HCT116 (cell line): ENCODE results near the gene IFITM5. TPM values are rescaled to one million over a fixed set of nuclear protein-coding genes. Genes with fewer than 3 reads are reported as not detected.
"Not testable (repeated sequence)": the region's sequence is repeated elsewhere in the genome, so short reads cannot be mapped to it uniquely, and the experiment has no call there.

Experiments
- ATAC-seq: fragments of 200-7000 bp; cut with Tn5 transposase; 2 replicates; pipeline ENCODE4 v1.9.1; 2020; ENCODE audit warnings: mild to moderate bottlenecking, moderate library complexity
- BruUV-seq: library from RNA; stranded (reverse); fragments of 400-500 nt; replicated peaks from 2 replicates; lab custom pipeline; 2021; lab: Mats Ljungman, UMichigan
- CTCF ChIA-PET: fragments of 300-600 bp; sonication (Branson Sonifier 250); formaldehyde crosslinking; loops from one replicate; lab custom pipeline; 2021; ENCODE audit warnings: antibody characterized with exemption; lab: Charles Lee
- POLR2A ChIA-PET: fragments of 300-600, 350-600 bp; sonication (Branson Sonifier 250); formaldehyde crosslinking; loops from one replicate; lab custom pipeline; 2021; ENCODE audit warnings: antibody characterized with exemption; lab: Charles Lee
- RAD21 ChIA-PET, 2 experiments: fragments of 300-600 bp; sonication (Branson Sonifier 250); formaldehyde crosslinking; loops; one replicate each; lab custom pipeline; 2023; ENCODE audit warnings: low total read pairs in 2 of 2; ENCODE audit not compliant: uncharacterized antibody in 2 of 2, unreplicated experiment in 2 of 2, low non-redundant PET in 1 of 2; lab: Charles Lee
- DNase-seq: peaks from one replicate; pipeline ENCODE4 v3.0.0-alpha.2; 2010; ENCODE audit warnings: low read depth, low spot score
- H2AFZ ChIP-seq: fragments of 200-600 bp; shearing (Covaris generic), sonication (generic); 2 replicates; pipeline ENCODE4 v1.6.1; 2017; ENCODE audit warnings: low read depth, mixed run types, mixed read lengths, antibody characterized with exemption, low read length; ENCODE audit not compliant: poor library complexity, severe bottlenecking
- H3K27ac ChIP-seq: 2 replicates; pipeline ENCODE4 v1.5.1; 2012; ENCODE audit warnings: low read depth, low read length
- H3K27me3 ChIP-seq: fragments of 200-600 bp; sonication (generic); 2 replicates; pipeline ENCODE4 v1.6.1; 2016; ENCODE audit warnings: mixed run types, low read length, mixed read lengths; ENCODE audit not compliant: insufficient read depth
- H3K36me3 ChIP-seq, 2 experiments: fragments of 200-500 bp in 1 of 2; fragments of 200-600 bp in 1 of 2; sonication (Bioruptor generic) in 1 of 2; sonication (generic) in 1 of 2; 2 replicates each; pipeline versions ENCODE4 v1.5.1 to v1.6.1; 2014 to 2016; ENCODE audit warnings: low read length in 2 of 2, inconsistent platforms in 1 of 2, mixed read lengths in 1 of 2, mixed run types in 1 of 2; ENCODE audit not compliant: insufficient read depth in 2 of 2, control insufficient read depth in 1 of 2
- H3K4me1 ChIP-seq, 2 experiments: fragments of 200-600 bp in 1 of 2; sonication (generic) in 1 of 2; 2 replicates each; pipeline versions ENCODE4 v1.5.1 to v1.6.1; 2012 to 2017; ENCODE audit warnings: low read length in 2 of 2, inconsistent platforms in 1 of 2, mild to moderate bottlenecking in 1 of 2, mixed read lengths in 1 of 2, mixed run types in 1 of 2, moderate library complexity in 1 of 2; ENCODE audit not compliant: insufficient read depth in 2 of 2, control insufficient read depth in 1 of 2
- H3K4me2 ChIP-seq: fragments of 200-600 bp; sonication (generic); 2 replicates; pipeline ENCODE4 v1.6.1; 2017; ENCODE audit warnings: mixed run types, low read length, mixed read lengths
- H3K4me3 ChIP-seq, 2 experiments: fragments of 200-600 bp in 1 of 2; sonication (generic) in 1 of 2; replicated peaks in 1 of 2; 2 replicates each; pipeline ENCODE4 v1.5.1; 2011 to 2016; ENCODE audit warnings: low read length in 2 of 2, control low read depth in 1 of 2, low read depth in 1 of 2, mild to moderate bottlenecking in 1 of 2, mixed read lengths in 1 of 2, mixed run types in 1 of 2
- H3K79me2 ChIP-seq: fragments of 200-600 bp; sonication (generic); 2 replicates; pipeline ENCODE4 v1.6.1; 2017; ENCODE audit warnings: mild to moderate bottlenecking, mixed run types, low read length, moderate library complexity, mixed read lengths; ENCODE audit not compliant: insufficient read depth
- H3K9ac ChIP-seq: fragments of 200-600 bp; sonication (generic); 2 replicates; pipeline ENCODE4 v1.6.1; 2016; ENCODE audit warnings: low read length, mixed read lengths
- H3K9me2 ChIP-seq: fragments of 200-600 bp; sonication (generic), shearing (Covaris generic); 2 replicates; pipeline ENCODE4 v1.6.1; 2017; ENCODE audit warnings: mixed run types, mild to moderate bottlenecking, moderate library complexity; ENCODE audit not compliant: insufficient read depth
- H3K9me3 ChIP-seq, 2 experiments: fragments of 200-500 bp in 1 of 2; fragments of 200-600 bp in 1 of 2; sonication (Bioruptor generic) in 1 of 2; sonication (generic) in 1 of 2; 2 replicates each; pipeline ENCODE4 v1.6.1; 2014 to 2017; ENCODE audit warnings: low read length in 2 of 2, mixed read lengths in 2 of 2, inconsistent platforms in 1 of 2, low read depth in 1 of 2, mild to moderate bottlenecking in 1 of 2, mixed run types in 1 of 2, moderate library complexity in 1 of 2; ENCODE audit not compliant: control insufficient read depth in 1 of 2, insufficient read depth in 1 of 2
- H4K20me1 ChIP-seq: fragments of 200-600 bp; sonication (generic), shearing (Covaris generic); 2 replicates; pipeline ENCODE4 v1.6.1; 2017; ENCODE audit warnings: mixed run types, mild to moderate bottlenecking, moderate library complexity; ENCODE audit not compliant: insufficient read depth
- CEBPB ChIP-seq: IDR thresholded peaks from 2 replicates; pipeline ENCODE4 v1.6.1; 2012; ENCODE audit warnings: low read depth
- EGR1 ChIP-seq: IDR thresholded peaks from 2 replicates; pipeline ENCODE4 v1.6.1; 2012; ENCODE audit warnings: low read depth
- EZH2 ChIP-seq: fragments of 200-600 bp; sonication (generic); IDR thresholded peaks from 2 replicates; pipeline ENCODE4 v1.6.1; 2017; ENCODE audit warnings: antibody characterized with exemption, mixed run types
- MAX ChIP-seq: IDR thresholded peaks from 2 replicates; pipeline ENCODE4 v1.6.1; 2012
- POLR2AphosphoS5 ChIP-seq: IDR thresholded peaks from 2 replicates; pipeline ENCODE4 v1.6.1; 2011; ENCODE audit warnings: mild to moderate bottlenecking, low read depth, low read length, moderate library complexity
- REST ChIP-seq: IDR thresholded peaks from 2 replicates; pipeline ENCODE4 v1.6.1; 2012; ENCODE audit warnings: low read depth
- SP1 ChIP-seq: IDR thresholded peaks from 2 replicates; pipeline ENCODE4 v1.6.1; 2012; ENCODE audit warnings: low read depth
- ZBTB33 ChIP-seq: IDR thresholded peaks from 2 replicates; pipeline ENCODE4 v1.6.1; 2011; ENCODE audit warnings: mild to moderate bottlenecking, low read length, moderate library complexity; ENCODE audit not compliant: insufficient replicate concordance; ENCODE audit errors: extremely low read depth
- intact Hi-C: fragments of 100-400 bp; cut with micrococcal nuclease; formaldehyde crosslinking; loops from 2 replicates; pipeline ENCODE4 v1.10.0; 2022
- total RNA-seq: library from RNA; stranded (reverse); gene quantifications from one replicate; pipeline ENCODE4 v1.2.1, GENCODE V29; 2021; ENCODE audit not compliant: unreplicated experiment

IFITM5 gene
- total RNA-seq, 1 experiment from 2014 or later = not detected

GRCh38 chr11:307766-308708 lies 8.7 kb upstream of the IFITM5 start, which contains the start of gene IFITM2:
Gene IFITM2, plus strand, starts transcription at chr11:307816. Its CDS starts 377 bp downstream, at chr11:308193.
- H3K4me1 ChIP-seq = peaks cover 13 to 24% of the 10 kb centered on the region in 2 experiments
- RAD21 ChIA-PET, H4K20me1 ChIP-seq, H3K9me2 ChIP-seq, H3K9me3 ChIP-seq, H3K79me2 ChIP-seq, H3K36me3 ChIP-seq, H3K27me3 ChIP-seq, DNase-seq, H2AFZ ChIP-seq: not testable (repeated sequence)
- peak; percentile 50 for TF ChIP-seq POLR2AphosphoS5
- ChIA-PET CTCF (interaction anchor here (0.7 to 1.1 kb wide), 3 partner anchors 9 to 99 kb away, joined by 3 to 8 read pairs (median 5); no protein-coding TSS in a partner anchor), POLR2A (interaction anchor here (0.7 to 1.0 kb wide), 2 partner anchors 9 to 13 kb away, joined by 3 read pairs; partner anchors contain the start of genes IFITM3 and IFITM5)
- H3K4me3 ChIP-seq = peak within 1 kb of the TSS; percentile 59 to 68
- intact Hi-C loops = loop anchor here (10.0 kb wide), 1 partner anchor 87 kb away; the partner anchor contains the start of gene PKP3
- peak within 1 kb of the TSS; percentile 61 for H3K9ac ChIP-seq
- H3K27ac ChIP-seq = peak within 1 kb of the TSS; percentile 62
- peak; percentile 57 for ATAC-seq
- peak within 1 kb of the TSS; percentile 80 for H3K4me2 ChIP-seq
- TSS peak; percentile 90 for BruUV-seq

- ATAC-seq (no peak), DNase-seq (no peak)
- Histone ChIP-seq H2AFZ (no peak overlapping the region), H3K27ac (peak overlapping the region; percentile 5; the same call in 1 of the 2 replicates), H4K20me1 (no peaks in the 10 kb centered on the region), H3K36me3 (no peaks in the 10 kb centered on the region), H3K9me2 (no peaks in the 10 kb centered on the region), H3K4me3 (no peak overlapping the region), H3K4me2 (no peak overlapping the region), H3K79me2 (no peaks in the 10 kb centered on the region), H3K9me3 (no peaks in the 10 kb centered on the region), H3K27me3 (no peaks in the 10 kb centered on the region), H3K4me1 (peaks cover 13 to 24% of the 10 kb centered on the region in 2 experiments), H3K9ac (no peak overlapping the region)
- no TSS peak for BruUV-seq
- ChIA-PET CTCF (interaction anchor here (1.1 to 2.8 kb wide), 4 partner anchors 10 to 141 kb away, joined by 4 to 10 read pairs (median 6); no protein-coding TSS in a partner anchor), POLR2A (no interaction called here), RAD21 (interaction anchor here in 1 of 2 experiments (0.5 kb wide), 1 partner anchor 49 kb away, joined by 3 read pairs; no protein-coding TSS in a partner anchor)
- intact Hi-C loops = loop anchor here (10.0 kb wide), 1 partner anchor 88 kb away; the partner anchor contains the start of gene PKP3
- TF ChIP-seq CEBPB = no peak
- no peak for TF ChIP-seq SP1
- no peak for TF ChIP-seq EZH2
- no peak for TF ChIP-seq POLR2AphosphoS5
- TF ChIP-seq MAX = no peak
- no peak for TF ChIP-seq EGR1
- no peak for TF ChIP-seq ZBTB33
- no peak for TF ChIP-seq REST
These were observed 7.5 kb upstream of the IFITM5 start for GRCh38 chr11:306645-307371.
